GM21447 (cell line): ENCODE measurements around the gene SYNGR4.
"Not testable (repeated sequence)": the region's sequence is repeated elsewhere in the genome, so short reads cannot be mapped to it uniquely, and the experiment has no call there.

Experiments used
- ATAC-seq: cut with Tn5 transposase; IDR thresholded peaks from one replicate; pipeline ENCODE4 v1.9.1; 2021; ENCODE audit not compliant: unreplicated experiment

The SYNGR4 gene, protein sequence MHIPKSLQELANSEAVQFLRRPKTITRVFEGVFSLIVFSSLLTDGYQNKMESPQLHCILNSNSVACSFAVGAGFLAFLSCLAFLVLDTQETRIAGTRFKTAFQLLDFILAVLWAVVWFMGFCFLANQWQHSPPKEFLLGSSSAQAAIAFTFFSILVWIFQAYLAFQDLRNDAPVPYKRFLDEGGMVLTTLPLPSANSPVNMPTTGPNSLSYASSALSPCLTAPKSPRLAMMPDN

DNA sequence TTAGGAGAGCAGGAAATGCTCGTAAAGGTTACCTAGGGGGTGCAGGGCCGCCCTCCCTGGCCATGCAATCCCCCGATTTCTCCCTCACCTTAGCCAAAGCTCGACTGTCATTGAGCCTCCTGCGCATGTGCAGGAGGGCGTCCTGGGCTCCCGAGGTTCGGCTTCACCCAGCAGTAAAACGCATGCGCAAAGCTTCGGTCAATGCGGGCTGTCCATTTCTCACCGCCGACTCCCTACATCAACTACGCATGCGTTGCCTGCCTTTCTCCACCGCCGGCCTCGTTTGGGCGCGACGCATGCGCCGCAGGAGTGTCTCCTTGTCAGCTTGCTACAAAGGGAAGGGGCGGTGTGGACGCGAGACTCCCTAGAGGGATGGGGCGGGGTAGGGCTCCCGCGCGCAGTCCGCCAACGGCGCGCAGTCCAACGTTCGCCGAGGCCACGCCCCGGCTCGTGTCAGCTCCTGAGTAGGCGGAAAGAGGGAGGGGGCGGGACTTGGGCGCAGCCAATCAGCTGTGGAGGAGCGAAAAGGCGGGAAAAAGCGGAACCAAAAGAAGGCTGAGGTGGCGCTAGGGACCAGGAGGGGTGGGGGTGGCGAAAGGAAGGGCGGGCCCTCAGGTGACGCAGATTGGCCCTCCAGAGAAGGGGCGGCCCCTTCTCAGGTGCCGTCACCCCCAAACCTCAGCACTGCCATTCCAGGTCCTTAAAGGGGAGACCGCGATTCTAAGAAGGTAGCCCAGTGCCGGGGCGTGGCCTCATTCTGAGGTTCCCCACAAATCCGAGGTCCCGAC, at the start of gene SYNGR4, which contains the start of gene TMEM143:
Gene SYNGR4 (plus strand): TSS at position 558 of the 788 bp plus-strand sequence. CDS start 1,476 bp downstream, outside the sequence.
Gene TMEM143 (minus strand): TSS at position 131 of the 788 bp plus-strand sequence. CDS start 20 bp downstream, at position 111.
- peak; percentile 75 for ATAC-seq

DNA sequence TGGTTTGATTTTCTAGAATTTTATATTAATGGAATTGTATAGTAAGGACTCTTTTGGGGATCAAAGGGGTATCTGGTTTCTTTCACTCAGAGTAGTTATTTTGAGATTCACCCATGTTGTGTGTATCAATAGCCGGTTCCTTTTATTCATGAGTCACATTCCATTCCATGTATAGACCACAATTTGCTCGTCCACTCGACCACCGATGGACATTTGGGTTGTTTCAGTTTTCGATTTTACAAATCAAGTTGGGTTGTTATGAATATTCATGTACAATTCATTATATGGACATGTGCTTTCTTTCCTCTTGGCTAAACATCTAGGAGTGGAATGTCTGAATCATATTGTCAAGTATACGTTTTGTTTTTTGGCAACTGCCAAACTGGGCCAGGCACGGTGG, 48.5 kb upstream of the SYNGR4 start:
- no peak for ATAC-seq

DNA sequence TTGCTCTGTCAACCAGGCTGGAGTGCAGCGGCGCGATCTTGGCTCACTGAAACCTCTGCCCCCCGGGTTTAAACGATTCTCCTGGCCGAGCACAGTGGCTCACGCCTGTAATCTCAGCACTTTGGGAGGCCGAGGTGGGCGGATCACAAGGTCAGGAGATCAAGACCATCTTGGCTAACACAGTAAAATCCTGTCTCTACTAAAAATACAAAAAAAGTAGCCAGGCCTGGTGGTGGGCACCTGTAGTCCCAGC, 46.5 kb upstream of the SYNGR4 start:
- ATAC-seq: not testable (repeated sequence)

DNA sequence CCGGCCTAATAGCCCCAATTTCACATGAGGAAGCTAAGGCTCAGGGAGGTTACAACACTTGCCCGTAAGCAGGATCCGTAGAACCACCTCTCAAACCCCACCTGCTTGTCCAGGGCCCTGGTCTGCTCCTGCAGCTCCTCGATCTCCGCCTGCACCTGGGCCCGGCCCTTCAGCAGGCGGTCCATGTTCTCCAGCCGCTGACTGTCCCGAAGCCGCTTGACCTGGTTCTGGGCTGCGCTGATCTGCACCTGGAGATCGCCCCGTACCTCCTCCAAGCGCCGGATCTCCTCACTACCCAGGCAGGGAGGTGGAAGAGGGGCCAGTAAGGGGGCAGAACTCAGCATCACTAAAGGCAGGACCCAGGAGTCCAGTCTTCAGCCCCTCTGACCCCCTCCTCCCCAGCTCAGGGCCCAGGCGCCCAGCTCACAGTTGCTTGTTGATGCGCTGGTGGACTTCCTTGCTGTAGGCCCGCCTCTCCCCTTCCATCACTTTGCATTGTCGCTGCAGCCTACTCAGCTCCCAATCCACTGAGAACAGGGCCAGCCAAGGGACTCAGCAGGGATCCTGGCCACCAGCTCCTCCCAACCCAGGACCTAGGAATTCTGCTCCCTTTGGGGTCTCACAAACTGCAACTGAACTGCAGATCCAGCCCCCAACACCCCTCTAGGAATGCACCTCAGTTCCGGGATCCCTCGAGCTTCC, 45.7 kb upstream of the SYNGR4 start:
- ATAC-seq: no peak

DNA sequence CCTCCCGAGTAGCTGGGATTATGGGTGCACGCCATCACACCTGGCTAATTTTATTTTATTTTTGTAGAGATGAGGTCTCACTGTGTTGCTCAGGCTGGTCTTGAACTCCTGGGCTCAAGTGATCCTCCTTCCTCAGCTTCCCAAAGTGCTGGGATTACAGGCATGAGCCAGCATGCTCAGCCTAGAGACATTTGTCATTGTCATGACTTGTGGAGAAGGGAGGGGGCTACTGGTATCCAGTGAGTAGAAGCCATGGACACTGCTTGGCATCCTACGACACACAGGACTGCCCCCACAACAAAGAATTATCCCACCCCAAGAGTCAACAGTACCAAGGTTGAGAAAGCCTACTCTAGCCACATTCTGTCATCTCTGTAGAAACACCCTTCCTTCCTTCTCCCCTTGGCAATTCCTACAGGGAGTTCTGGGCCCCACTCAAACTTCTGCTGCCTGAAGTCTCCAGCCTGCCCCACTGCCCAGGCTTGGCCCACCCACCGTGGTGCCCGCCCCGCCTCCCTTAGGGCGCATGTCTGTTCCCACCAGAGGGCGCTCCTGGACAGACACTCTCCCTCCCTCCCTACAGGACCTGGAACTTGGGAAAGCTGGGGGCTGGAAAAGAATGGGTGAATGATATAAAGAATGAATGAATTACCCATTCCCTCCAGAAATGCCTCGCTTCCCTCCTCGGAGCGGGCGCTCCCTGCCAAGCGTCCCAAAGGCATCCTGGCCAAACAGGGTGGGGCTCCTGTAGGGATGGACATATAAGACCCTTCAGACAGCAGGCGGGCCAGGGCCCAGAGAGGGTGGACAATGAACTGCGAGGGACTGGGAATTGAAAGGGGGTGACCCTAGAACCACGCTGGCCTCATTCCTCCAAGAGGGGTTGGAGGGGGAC, 44.3 kb upstream of the SYNGR4 start:
- no peak for ATAC-seq

DNA sequence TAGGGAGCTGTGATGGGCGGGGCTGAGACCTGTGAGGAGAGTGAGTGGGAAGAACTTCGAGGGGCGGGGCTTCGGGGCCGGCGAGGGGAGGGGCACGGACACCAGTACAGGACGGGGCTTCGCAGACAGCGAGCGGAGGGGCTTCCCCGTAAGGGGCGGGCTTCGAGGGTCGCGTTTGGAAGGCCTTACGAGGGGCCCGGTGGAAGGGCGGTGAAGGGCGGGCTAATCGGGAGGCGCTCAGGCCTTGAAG, 42.9 kb upstream of the SYNGR4 start:
- ATAC-seq: peak; percentile 48

DNA sequence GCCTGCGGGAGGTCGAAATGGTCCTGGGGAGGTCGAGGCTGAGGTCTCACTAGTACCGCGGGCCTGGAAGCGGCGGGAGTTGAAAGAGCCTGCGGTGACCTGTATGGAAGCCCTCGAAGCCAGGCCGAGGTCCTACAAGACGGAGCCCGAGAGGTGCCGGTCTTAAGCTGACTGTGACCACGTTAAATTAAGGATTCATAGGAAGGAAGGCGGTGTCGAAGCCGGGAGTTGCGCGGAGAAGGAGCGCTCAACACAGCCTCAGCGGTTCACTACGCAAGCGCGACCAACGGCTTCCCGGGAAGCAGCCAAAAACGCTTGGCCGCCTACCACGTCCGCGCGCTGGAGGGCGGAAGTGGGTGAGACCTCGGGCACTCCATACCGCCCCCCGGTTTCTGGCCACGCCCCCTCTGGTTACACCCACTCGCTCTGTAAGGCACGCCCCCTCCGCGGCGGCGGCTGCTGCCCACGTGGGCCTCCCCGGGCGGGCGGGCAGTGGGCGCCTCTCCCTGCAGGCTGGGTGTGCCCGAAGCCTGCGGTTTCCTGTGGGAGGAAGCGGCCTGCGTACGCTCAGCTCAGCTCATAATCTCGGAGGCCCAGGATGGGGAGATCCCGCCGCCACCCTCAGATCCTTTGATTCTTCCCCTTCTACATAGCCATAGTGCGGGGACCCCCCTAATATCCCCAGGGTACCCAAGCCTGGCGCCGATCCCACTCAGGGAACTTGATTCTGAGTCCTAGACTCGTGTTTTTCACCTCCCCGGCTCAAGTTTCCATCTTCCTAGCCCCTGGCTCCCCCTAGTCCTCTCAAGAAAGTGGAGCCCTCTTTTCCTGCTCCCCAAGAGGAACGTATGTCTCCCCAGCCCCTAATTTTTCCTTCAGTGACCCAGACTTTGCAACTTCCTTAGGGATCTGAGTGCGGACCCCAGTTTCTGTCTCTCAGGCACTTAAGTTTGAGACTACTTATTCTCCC, 42.3 kb upstream of the SYNGR4 start:
- ATAC-seq: peak; percentile 54

DNA sequence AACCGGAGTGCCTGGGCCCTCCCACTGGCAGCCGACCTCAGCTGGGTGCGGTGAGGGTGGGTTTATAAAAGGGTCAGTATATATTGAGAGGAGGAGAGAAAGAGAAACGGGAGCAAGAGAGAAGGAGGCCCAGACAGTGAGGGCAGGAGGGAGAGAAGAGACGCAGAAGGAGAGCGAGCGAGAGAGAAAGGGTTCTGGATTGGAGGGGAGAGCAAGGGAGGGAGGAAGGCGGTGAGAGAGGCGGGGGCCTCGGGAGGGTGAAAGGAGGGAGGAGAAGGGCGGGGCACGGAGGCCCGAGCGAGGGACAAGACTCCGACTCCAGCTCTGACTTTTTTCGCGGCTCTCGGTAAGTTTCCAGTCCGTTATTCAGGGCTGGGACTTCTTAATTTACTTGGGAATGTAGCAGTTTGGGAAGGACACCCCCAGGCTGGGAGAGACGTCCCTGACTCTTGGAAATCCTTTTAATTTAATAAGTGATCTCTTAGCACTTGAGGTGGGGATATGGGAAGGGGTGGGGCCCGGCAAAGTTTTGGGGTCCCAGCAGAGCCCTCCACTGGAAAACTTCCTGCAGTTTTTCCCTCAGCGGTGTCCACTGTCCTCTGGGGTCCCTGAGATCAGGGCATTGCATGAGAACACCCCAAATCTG, 38.8 kb upstream of the SYNGR4 start, which contains the start of gene EMP3:
Gene EMP3 (plus strand): TSS at position 288 of the 646 bp plus-strand sequence. CDS start 1,293 bp downstream, outside the sequence.
- no peak for ATAC-seq

DNA sequence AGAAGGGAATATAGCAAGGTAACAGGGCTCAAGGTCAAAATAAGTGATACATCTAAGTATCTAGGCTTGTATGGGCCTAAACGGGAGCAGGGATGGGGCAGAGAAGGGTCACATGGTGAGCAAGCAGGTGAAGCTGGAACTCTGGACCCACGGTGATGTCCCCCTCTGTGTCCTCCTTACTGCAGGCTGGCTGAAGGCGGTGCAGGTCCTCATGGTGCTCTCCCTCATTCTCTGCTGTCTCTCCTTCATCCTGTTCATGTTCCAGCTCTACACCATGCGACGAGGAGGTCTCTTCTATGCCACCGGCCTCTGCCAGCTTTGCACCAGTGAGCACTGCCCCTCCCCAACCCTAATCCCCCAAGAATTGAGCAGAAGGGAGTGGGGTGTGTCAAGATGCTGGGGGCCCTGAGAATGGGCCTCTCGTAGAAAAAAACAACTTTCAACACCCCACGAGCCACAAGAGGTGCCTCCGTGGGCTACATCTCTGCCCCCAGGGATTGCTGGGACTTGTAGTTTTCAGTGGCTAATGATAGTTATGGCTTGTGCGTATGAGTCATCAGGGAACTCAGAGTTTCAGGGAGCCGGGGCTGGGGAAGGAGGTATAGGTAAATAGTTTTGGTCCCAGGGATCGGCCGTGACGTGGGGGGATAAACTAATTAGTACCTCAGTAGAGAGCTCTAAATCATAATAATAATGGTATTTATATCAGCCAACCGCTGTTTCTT, 34.8 kb upstream of the SYNGR4 start:
- no peak for ATAC-seq

DNA sequence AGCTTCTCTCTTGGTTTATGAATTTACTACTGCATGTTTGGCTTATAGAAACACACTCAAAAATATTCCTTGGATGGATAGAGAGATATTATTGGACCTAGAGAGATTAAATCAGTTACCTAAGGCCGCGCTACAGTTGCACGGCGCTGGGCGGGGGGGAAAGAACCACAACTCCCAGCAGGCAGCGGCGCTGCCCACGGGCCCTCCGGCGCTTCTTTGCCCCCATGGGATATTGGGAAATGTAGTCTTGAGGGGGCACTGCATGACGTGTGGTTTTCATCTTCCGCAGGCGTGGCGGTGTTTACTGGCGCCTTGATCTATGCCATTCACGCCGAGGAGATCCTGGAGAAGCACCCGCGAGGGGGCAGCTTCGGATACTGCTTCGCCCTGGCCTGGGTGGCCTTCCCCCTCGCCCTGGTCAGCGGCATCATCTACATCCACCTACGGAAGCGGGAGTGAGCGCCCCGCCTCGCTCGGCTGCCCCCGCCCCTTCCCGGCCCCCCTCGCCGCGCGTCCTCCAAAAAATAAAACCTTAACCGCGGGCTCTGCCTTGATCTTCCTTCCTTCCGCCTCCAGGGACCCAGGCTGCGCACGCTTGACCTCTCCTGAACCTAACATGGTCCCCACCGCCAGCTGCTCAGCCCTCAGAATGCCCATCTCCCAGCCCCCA, 34.0 kb upstream of the SYNGR4 start:
- ATAC-seq: no peak

DNA sequence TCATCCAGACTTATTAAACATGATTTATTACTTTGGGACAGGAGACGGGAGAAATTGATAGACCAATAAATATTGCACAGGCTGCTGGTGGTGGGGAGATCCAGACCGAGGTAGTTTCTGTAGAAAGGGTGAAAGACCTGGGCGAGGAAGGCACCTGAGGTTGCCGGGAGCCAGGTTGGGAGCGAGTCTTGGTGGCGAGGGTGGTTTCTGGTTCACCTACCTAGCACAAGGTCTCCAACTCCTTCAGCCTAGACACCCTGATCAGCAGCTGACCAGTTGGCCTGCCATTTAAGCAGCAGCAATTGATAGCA, 31.9 kb upstream of the SYNGR4 start:
- ATAC-seq: no peak

DNA sequence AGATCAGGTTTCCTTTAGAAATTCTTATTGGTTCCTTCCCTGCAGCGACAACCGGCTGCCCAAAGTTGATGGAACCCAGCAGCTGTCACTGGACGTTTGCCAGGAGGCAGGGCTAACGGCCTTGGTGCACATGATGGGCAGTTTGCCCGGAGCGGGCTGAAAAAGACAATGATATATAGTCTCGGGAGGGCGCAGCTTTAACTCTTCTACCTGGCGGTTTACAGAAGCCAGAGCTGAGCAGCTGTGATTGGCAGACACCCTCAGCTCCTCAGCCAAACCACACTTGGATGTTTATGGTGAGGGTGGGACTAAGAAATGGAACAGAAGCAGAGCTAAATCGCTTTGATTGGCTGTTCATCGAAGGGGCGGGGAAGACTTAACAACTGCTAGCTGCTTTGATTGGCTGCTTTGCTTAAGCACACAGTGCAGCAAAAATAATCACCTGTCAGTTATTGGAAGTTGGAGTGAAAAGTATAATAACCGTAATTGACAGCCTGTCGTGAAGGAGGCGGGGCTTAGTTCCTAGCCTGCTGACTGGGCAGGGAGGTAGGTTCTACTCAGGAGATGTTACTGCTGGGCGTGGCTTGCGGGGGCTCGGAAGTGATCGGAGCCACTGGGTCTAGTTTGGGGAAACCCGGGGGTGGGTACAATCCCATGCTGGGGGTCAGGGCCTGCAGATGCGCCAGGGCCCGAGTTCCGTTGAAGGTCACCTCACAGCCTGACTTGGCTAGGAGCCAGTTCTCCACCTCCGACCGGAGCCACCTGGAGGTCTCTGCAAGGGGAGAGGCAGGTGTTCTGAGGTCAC, 31.3 kb upstream of the SYNGR4 start:
- ATAC-seq: peak; percentile 58

DNA sequence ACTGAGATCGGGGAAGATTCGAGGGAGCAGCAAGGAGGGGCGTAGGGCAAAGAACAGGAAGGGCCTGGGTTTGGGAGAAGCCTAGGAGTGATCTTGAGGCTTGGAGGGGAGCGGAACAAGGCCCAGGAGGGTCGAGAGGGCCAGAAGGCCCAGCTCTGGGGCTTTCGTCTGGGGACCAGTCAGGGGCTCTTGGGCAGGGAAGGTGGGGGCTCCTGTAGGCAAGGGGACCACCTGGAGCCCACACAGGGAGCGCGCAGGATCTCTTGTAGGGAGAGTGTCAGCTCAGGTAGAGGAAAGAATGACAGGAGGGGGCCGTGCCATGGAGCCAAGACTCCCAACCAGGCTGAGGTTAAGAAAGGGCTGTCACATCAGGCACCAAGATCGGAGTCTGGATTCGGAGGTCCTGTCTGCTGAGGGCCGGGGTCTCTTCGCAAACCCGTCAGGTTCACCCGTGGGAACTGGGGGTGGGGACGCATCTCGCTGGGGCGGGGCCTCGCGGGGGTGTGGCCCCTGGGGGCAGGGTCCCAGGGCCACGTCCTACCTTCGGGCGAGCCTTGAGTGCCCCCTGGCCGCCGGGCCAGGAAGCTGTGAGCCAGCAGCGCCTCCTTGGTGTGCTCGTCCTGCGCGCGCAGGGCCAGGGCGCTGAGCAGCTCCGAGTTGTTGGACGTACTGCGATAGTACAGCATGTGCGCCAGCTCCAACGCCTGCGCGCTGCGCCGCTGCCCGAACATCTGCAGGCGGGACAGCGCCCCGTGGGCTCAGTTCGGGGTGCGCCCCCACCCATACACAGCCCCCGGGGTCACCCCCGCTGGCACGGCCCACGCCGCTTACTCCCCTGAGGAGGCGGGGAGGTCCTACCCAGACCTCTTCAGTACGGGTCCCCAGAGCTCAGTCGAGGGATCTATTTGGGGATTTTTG, 30.4 kb upstream of the SYNGR4 start:
- ATAC-seq: peak; percentile 30

DNA sequence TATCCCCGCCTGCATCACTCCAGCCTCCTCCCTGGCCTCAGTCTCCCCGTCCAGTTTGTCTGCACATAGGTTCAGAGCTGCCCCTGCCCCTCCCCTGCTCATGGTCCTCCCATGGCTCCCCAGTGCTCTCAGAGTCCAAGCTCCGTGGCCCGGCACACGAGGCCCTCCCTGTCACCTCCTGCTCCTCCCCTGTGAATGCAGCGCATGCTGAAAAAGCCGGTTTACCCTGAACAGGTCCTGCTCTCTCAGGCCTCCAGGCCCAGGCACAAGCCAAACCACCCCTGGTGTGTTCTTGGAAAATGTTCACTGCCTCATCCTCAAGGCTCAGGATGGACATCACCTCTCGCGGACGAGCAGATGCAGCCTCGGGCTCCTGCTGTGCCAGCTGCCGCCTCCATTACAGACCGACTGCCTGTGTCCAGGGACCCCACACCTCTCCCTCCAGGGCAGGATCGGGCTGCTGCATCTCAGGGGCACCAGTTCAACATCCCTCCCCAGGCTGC, 25.9 kb upstream of the SYNGR4 start:
- ATAC-seq: no peak

DNA sequence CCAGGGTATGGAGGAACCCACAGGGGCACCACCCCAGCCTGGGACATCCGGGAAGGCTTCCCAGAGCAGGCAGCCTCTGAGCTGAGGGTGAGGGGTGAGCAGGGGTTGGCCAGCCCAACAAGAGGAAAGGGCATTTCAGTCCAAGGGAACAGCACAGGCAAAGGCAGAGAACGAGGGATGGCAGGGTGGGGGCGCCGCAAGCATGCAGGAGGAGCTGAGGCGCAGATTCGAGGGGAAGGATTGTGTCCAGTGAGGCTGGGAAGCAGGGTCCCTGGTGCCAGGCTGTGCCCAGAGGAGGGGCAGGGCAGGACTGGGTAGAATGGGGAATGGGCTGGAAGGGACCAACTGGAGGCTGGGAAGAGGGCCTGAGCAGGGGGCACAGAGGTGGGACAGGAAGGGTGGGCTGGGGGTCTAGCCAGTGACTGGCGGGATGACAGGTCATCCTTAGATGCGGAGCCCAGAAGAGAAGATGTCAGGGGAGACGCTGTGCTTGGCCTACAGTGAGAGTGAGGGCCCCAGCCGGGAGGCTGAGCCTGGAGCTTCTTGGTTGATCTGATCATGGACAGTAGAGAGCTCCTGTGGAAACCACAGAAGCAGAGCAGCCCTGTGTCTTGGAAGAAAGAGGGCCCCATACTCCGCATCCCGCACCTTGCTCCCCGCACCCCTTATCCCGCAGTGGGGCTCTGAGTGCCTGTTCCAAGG, 25.2 kb upstream of the SYNGR4 start:
- no peak for ATAC-seq

DNA sequence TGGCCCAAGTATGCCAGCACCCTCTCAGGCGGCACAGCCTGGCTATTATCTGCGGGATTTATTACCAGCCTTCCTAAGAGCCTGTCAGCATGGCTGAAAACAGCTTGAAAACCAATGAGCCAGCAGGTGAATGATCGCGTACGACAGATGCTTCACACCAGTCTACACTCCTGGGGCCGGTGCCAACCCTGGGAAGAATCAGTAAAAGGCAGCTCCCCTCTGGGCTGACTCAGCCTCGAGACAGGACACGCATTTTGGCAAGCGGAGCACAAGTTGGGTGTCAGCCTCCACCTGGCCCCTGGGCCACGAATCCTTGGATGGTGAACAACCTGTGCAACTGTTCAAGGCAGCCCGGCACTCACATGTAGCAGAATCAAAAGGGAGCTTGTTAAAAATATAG, 23.2 kb upstream of the SYNGR4 start:
- no peak for ATAC-seq
